Measurements from ENCODE around the gene APOL1. TPM values are rescaled to one million over a fixed set of nuclear protein-coding genes. Genes with fewer than 3 reads are reported as not detected.

The APOL1 gene
- total RNA-seq, 1 experiment from 2014 or later: 0.30 TPM

DNA sequence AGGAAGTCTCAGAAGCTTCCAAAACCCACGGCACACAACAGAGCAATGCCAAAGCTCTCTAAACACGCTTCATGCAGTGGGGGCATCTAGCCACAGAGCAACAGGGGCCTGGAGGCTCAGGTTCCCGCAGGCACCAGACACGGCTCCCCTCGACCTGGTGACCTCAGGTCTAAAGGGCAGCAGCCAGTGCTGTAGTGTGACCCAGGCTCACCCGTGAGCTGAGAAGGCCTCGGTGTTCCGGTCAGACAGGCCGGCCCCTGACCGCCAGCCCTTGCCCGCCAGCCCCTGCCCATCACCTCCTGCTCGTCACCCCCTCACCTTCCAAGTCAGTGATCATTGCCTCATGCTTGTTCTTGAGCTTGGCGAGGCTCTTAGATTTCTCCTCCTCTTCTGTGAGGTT is 45.7 kb downstream of the APOL1 start:
- RAD21 ChIA-PET (ENCODE audit: low non-redundant PET in 1 of 2, low total read pairs in 2 of 2, uncharacterized antibody in 2 of 2, unreplicated experiment in 2 of 2): no interaction called here
- intact Hi-C loops (cut with micrococcal nuclease): no loop called here
- no peaks in the 10 kb centered on the region; the same call in 1 of the 2 replicates for H4K20me1 ChIP-seq (ENCODE audit: insufficient read depth)

More for the DNA sequence above, 45.7 kb downstream of the APOL1 start:
- Histone ChIP-seq H3K4me3 (replicated peaks in 1 of 2; ENCODE audit: low read depth in 1 of 2, low read length in 2 of 2) (no peak overlapping the region), H3K4me2 (ENCODE audit: low read length) (no peak overlapping the region), H3K9ac (ENCODE audit: low read length) (no peak overlapping the region), H2AFZ (ENCODE audit: low read depth, low read length, poor library complexity, severe bottlenecking) (no peak overlapping the region), H3K9me2 (ENCODE audit: insufficient read depth) (no peaks in the 10 kb centered on the region), H3K27me3 (ENCODE audit: insufficient read depth, low read length) (no peaks in the 10 kb centered on the region), H3K79me2 (ENCODE audit: insufficient read depth, low read length) (peaks cover 10% of the 10 kb centered on the region; the same call in 1 of the 2 replicates), H3K36me3 (ENCODE audit: control insufficient read depth in 1 of 2, insufficient read depth in 2 of 2, low read length in 2 of 2) (peaks cover 65 to 70% of the 10 kb centered on the region in 2 experiments), H3K4me1 (ENCODE audit: control insufficient read depth in 1 of 2, insufficient read depth in 2 of 2, low read length in 2 of 2) (no peaks in the 10 kb centered on the region), H3K9me3 (ENCODE audit: control insufficient read depth in 1 of 2, insufficient read depth in 1 of 2, low read depth in 1 of 2, low read length in 2 of 2) (no peaks in the 10 kb centered on the region), H3K27ac (ENCODE audit: low read depth, low read length) (no peak overlapping the region)
- no TSS peak for BruUV-seq (replicated peaks)
- no peak for DNase-seq (ENCODE audit: low read depth, low spot score)
- ATAC-seq: no peak
- POLR2A ChIA-PET: no interaction called here
- TF ChIP-seq EGR1 (IDR thresholded peaks at IDR 0.05; ENCODE audit: low read depth): no peak
- no peak for TF ChIP-seq TCF7L2 (IDR thresholded peaks at IDR 0.05; ENCODE audit: borderline replicate concordance, extremely low read depth, insufficient read depth, insufficient read length)
- no peak for TF ChIP-seq YY1 (IDR thresholded peaks at IDR 0.05; ENCODE audit: extremely low read depth, insufficient replicate concordance, low read depth, low read length)
- no peak for TF ChIP-seq JUND (IDR thresholded peaks at IDR 0.05)
- TF ChIP-seq ELF1 (IDR thresholded peaks at IDR 0.05; ENCODE audit: borderline replicate concordance, low read depth): no peak
- TF ChIP-seq, protein P1, sequence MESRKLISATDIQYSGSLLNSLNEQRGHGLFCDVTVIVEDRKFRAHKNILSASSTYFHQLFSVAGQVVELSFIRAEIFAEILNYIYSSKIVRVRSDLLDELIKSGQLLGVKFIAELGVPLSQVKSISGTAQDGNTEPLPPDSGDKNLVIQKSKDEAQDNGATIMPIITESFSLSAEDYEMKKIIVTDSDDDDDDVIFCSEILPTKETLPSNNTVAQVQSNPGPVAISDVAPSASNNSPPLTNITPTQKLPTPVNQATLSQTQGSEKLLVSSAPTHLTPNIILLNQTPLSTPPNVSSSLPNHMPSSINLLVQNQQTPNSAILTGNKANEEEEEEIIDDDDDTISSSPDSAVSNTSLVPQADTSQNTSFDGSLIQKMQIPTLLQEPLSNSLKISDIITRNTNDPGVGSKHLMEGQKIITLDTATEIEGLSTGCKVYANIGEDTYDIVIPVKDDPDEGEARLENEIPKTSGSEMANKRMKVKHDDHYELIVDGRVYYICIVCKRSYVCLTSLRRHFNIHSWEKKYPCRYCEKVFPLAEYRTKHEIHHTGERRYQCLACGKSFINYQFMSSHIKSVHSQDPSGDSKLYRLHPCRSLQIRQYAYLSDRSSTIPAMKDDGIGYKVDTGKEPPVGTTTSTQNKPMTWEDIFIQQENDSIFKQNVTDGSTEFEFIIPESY (IDR thresholded peaks at IDR 0.05; ENCODE audit: extremely low read depth, insufficient replicate concordance, low read length): no peak
- TF ChIP-seq ZNF274 (IDR thresholded peaks at IDR 0.05; ENCODE audit: low read depth, low read length): no peak
- TF ChIP-seq CBX3 (IDR thresholded peaks at IDR 0.05; ENCODE audit: low read depth): no peak
- TF ChIP-seq, protein P2, sequence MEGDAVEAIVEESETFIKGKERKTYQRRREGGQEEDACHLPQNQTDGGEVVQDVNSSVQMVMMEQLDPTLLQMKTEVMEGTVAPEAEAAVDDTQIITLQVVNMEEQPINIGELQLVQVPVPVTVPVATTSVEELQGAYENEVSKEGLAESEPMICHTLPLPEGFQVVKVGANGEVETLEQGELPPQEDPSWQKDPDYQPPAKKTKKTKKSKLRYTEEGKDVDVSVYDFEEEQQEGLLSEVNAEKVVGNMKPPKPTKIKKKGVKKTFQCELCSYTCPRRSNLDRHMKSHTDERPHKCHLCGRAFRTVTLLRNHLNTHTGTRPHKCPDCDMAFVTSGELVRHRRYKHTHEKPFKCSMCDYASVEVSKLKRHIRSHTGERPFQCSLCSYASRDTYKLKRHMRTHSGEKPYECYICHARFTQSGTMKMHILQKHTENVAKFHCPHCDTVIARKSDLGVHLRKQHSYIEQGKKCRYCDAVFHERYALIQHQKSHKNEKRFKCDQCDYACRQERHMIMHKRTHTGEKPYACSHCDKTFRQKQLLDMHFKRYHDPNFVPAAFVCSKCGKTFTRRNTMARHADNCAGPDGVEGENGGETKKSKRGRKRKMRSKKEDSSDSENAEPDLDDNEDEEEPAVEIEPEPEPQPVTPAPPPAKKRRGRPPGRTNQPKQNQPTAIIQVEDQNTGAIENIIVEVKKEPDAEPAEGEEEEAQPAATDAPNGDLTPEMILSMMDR (IDR thresholded peaks at IDR 0.05 in 2 of 3, conservative IDR thresholded peaks at IDR 0.05 in 1 of 3; ENCODE audit: borderline replicate concordance in 1 of 3, insufficient read depth in 1 of 3, low read depth in 2 of 3, low read length in 2 of 3): no peak
- TF ChIP-seq EZH2phosphoT487 (IDR thresholded peaks at IDR 0.05; ENCODE audit: borderline replicate concordance): no peak
- no peak for TF ChIP-seq POLR2AphosphoS5 (IDR thresholded peaks at IDR 0.05; ENCODE audit: low read depth, low read length)
- no peak for TF ChIP-seq SIN3A (IDR thresholded peaks at IDR 0.05; ENCODE audit: low read depth)
- TF ChIP-seq RAD21 (IDR thresholded peaks at IDR 0.05; ENCODE audit: low read depth): no peak
- CTCF ChIA-PET: interaction anchor here (0.9 kb wide), 1 partner anchor 170 kb away, joined by 3 read pairs; no protein-coding TSS in a partner anchor

Measured in HCT116 (cell line).